Neural cell (in vitro differentiated cells): ENCODE results near the gene NFIX. TPM values are rescaled to one million over a fixed set of nuclear protein-coding genes. Genes with fewer than 3 reads are reported as not detected.
A peak's percentile ranks its signal among the peaks of the same experiment; 100 is the strongest.

ENCODE experiments used
- H2AFZ ChIP-seq: fragments of 200-600, 300-800 bp; sonication (generic), shearing (Covaris generic); 2 replicates; pipeline ENCODE4 v1.6.0; 2014; ENCODE audit warnings: low read depth, mild to moderate bottlenecking, antibody characterized with exemption, low read length, moderate library complexity
- H3F3A ChIP-seq: fragments of 200-600 bp; shearing (Covaris generic); 2 replicates; pipeline ENCODE4 v1.6.1; 2016; ENCODE audit warnings: mild to moderate bottlenecking, moderate library complexity, mixed read lengths, antibody characterized with exemption, low read length; ENCODE audit not compliant: insufficient read depth, poor library complexity, severe bottlenecking
- H3K27ac ChIP-seq: fragments of 200-600, 300-800 bp; sonication (generic), shearing (Covaris generic); 2 replicates; pipeline ENCODE4 v1.5.1; 2014; ENCODE audit warnings: mild to moderate bottlenecking, low read length, moderate library complexity
- H3K27me3 ChIP-seq: fragments of 300-800, 200-600 bp; sonication (generic), shearing (Covaris generic); 2 replicates; pipeline ENCODE4 v1.6.0; 2014; ENCODE audit warnings: mild to moderate bottlenecking, low read depth, low read length, moderate library complexity; ENCODE audit not compliant: insufficient read depth
- H3K36me3 ChIP-seq: fragments of 300-800, 200-600 bp; sonication (generic), shearing (Covaris generic); 2 replicates; pipeline ENCODE4 v1.5.1; 2014; ENCODE audit warnings: mild to moderate bottlenecking, antibody characterized with exemption, low read length, moderate library complexity; ENCODE audit not compliant: insufficient read depth
- H3K4me2 ChIP-seq: fragments of 300-800, 200-600 bp; sonication (generic), shearing (Covaris generic); 2 replicates; pipeline ENCODE4 v1.6.0; 2014; ENCODE audit warnings: mild to moderate bottlenecking, low read length
- H3K4me3 ChIP-seq: fragments of 300-800, 200-600 bp; sonication (generic), shearing (Covaris generic); 2 replicates; pipeline ENCODE4 v1.5.1; 2014; ENCODE audit warnings: mild to moderate bottlenecking, low read length, moderate library complexity
- H3K79me2 ChIP-seq: fragments of 200-600 bp; shearing (Covaris generic); replicated peaks from 2 replicates; pipeline ENCODE4 v1.6.0; 2014; ENCODE audit warnings: mild to moderate bottlenecking, low read length, moderate library complexity; ENCODE audit not compliant: insufficient read depth
- H3K9ac ChIP-seq: fragments of 300-800, 200-600 bp; sonication (generic), shearing (Covaris generic); 2 replicates; pipeline ENCODE4 v1.6.1; 2016; ENCODE audit warnings: mild to moderate bottlenecking, low read length, mixed read lengths
- H3K9me2 ChIP-seq: fragments of 200-600 bp; shearing (Covaris generic); 2 replicates; pipeline ENCODE4 v1.6.1; 2016; ENCODE audit warnings: mild to moderate bottlenecking, low read length, mixed read lengths; ENCODE audit not compliant: insufficient read depth
- H3K9me3 ChIP-seq: fragments of 200-600, 300-800 bp; sonication (generic), shearing (Covaris generic); 2 replicates; pipeline ENCODE4 v1.6.1; 2016; ENCODE audit warnings: mild to moderate bottlenecking, mixed run types, low read length, moderate library complexity, mixed read lengths
- H4K20me1 ChIP-seq: fragments of 200-600 bp; shearing (Covaris generic); 2 replicates; pipeline ENCODE4 v1.6.1; 2016; ENCODE audit warnings: mild to moderate bottlenecking, mixed run types; ENCODE audit not compliant: insufficient read depth
- CTCF ChIP-seq: fragments of 450-650 bp; IDR thresholded peaks from 2 replicates; pipeline ENCODE4 v1.5.1; 2014; ENCODE audit warnings: antibody characterized with exemption, mild to moderate bottlenecking, moderate library complexity; ENCODE audit not compliant: poor library complexity, severe bottlenecking
- EP300 ChIP-seq: fragments of 450-650 bp; conservative IDR thresholded peaks from 2 replicates; pipeline ENCODE4 v1.6.1; 2014; ENCODE audit warnings: antibody characterized with exemption, mild to moderate bottlenecking, moderate library complexity; ENCODE audit not compliant: poor library complexity, severe bottlenecking
- EZH2 ChIP-seq: fragments of 200-600, 300-800 bp; shearing (Covaris generic), sonication (generic); IDR thresholded peaks from 2 replicates; pipeline ENCODE4 v1.6.1; 2014; ENCODE audit warnings: antibody characterized with exemption, low read length, borderline replicate concordance, mild to moderate bottlenecking; ENCODE audit not compliant: insufficient read depth, poor library complexity, severe bottlenecking
- MXI1 ChIP-seq: fragments of 450-650 bp; conservative IDR thresholded peaks from 2 replicates; pipeline ENCODE4 v1.6.1; 2014; ENCODE audit warnings: antibody characterized with exemption, mild to moderate bottlenecking; ENCODE audit not compliant: poor library complexity, severe bottlenecking
- POLR2AphosphoS5 ChIP-seq: IDR thresholded peaks from 2 replicates; pipeline ENCODE4 v1.6.1; 2012
- RAD21 ChIP-seq: fragments of 450-650 bp; conservative IDR thresholded peaks from 2 replicates; pipeline ENCODE4 v1.6.1; 2014; ENCODE audit warnings: antibody characterized with exemption, mild to moderate bottlenecking, moderate library complexity
- REST ChIP-seq: IDR thresholded peaks from 2 replicates; pipeline ENCODE4 v1.6.1; 2012; ENCODE audit warnings: borderline replicate concordance
- SMC3 ChIP-seq: fragments of 450-650 bp; conservative IDR thresholded peaks from 2 replicates; pipeline ENCODE4 v1.6.1; 2014; ENCODE audit warnings: antibody characterized with exemption, mild to moderate bottlenecking, moderate library complexity; ENCODE audit not compliant: poor library complexity
- TAF1 ChIP-seq: IDR thresholded peaks from 2 replicates; pipeline ENCODE4 v1.6.1; 2012; ENCODE audit warnings: low read depth
- polyA plus RNA-seq: library from polyadenylated mRNA; depleted of rRNA; stranded (reverse); fragments of >200 nt; gene quantifications from 2 replicates; pipeline ENCODE4 v1.2.3, GENCODE V29; 2014

The NFIX gene
- polyA plus RNA-seq, 1 donor from 2014 or later, result not detected

GRCh38 chr19:13057744-13058143 lies 62.5 kb downstream of the NFIX start (continued):
- TF ChIP-seq EZH2 (no peak), RAD21 (no peak), TAF1 (no peak), POLR2AphosphoS5 (no peak)

DNA sequence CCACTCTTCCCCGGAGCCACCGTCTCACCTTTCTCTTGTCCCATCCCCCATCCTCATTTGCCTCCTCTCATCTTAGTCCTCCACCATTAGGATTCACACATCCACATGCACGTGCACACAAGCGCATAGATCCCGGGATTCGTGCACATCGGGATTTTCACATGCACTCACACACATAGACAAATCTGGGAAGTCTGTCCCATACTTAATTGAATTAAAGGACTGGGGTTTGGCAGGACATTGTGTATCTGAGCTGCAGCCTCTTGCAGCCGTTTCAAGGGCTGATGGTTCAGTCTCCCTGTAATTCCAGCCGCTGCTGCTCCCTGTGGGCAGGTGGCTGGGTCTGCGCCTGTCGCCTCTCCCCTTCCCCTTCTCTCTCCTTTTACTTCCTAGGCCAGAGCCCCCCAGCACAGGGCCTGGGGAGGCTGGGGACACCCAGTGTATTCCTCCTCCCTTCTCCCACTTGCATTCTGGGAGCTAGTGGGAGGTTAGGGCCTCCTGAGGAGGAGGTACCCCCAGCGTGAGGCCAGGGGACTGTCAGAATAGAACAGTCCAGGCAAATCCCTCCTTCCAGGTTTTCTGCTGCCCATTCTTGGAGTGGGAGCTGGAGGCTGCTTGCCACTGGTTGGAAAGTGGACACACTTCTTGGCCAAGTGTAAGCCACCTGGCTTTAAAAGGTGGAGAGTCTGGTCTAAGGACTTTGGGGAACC lies 63.8 kb downstream of the NFIX start:
- Histone ChIP-seq H3K79me2 (no peaks in the 10 kb centered on the region), H4K20me1 (no peaks in the 10 kb centered on the region), H3K4me2 (no peak overlapping the region), H3K9me2 (no peaks in the 10 kb centered on the region), H3K36me3 (no peaks in the 10 kb centered on the region), H3K27ac (no peak overlapping the region), H3F3A (no peaks in the 10 kb centered on the region), H3K4me3 (no peak overlapping the region), H2AFZ (no peak overlapping the region), H3K27me3 (peaks cover 93% of the 10 kb centered on the region), H3K9ac (no peak overlapping the region), H3K9me3 (no peaks in the 10 kb centered on the region)
- no peak for TF ChIP-seq POLR2AphosphoS5
- no peak for TF ChIP-seq RAD21
- TF ChIP-seq TAF1, result no peak
- TF ChIP-seq CTCF, result no peak
- no peak for TF ChIP-seq REST
- TF ChIP-seq EP300, result no peak
- no peak for TF ChIP-seq EZH2
- TF ChIP-seq SMC3, result no peak
- no peak for TF ChIP-seq MXI1

GRCh38 chr19:13060233-13060963 lies 65.1 kb downstream of the NFIX start:
- Histone ChIP-seq H3K36me3 (no peaks in the 10 kb centered on the region), H3K4me3 (peak overlapping the region; percentile 69), H3F3A (no peaks in the 10 kb centered on the region), H3K9ac (no peak overlapping the region), H3K27me3 (peaks cover 84% of the 10 kb centered on the region), H2AFZ (no peak overlapping the region), H3K9me3 (no peaks in the 10 kb centered on the region), H4K20me1 (no peaks in the 10 kb centered on the region), H3K27ac (no peak overlapping the region), H3K79me2 (no peaks in the 10 kb centered on the region), H3K9me2 (no peaks in the 10 kb centered on the region), H3K4me2 (no peak overlapping the region)
- no peak for TF ChIP-seq POLR2AphosphoS5
- no peak for TF ChIP-seq RAD21
- TF ChIP-seq EZH2, result no peak
- no peak for TF ChIP-seq SMC3
- no peak for TF ChIP-seq CTCF
- TF ChIP-seq TAF1, result no peak
- TF ChIP-seq EP300, result no peak
- no peak for TF ChIP-seq MXI1
